Suprapubic skin (tissue), 4 donors: Measurements from ENCODE around the gene COX6B2. TPM values are rescaled to one million over a fixed set of nuclear protein-coding genes. Genes with fewer than 3 reads are reported as not detected.

Source experiments
- DNase-seq, 2 donors: peaks; one replicate each; pipeline ENCODE4 v3.0.0-alpha.2; 2019; ENCODE audit warnings: low spot score in 2 of 2
- H3K27ac ChIP-seq: fragments of 200-600 bp; sonication (generic); one replicate; pipeline ENCODE4 v1.5.1; 2019
- H3K27me3 ChIP-seq: fragments of 200-600 bp; sonication (generic); one replicate; pipeline ENCODE4 v1.5.1; 2019
- H3K36me3 ChIP-seq: fragments of 200-600 bp; sonication (generic); one replicate; pipeline ENCODE4 v1.5.1; 2019
- H3K4me1 ChIP-seq: fragments of 200-600 bp; sonication (generic); one replicate; pipeline ENCODE4 v1.5.1; 2019
- H3K4me3 ChIP-seq: fragments of 200-600 bp; sonication (generic); one replicate; pipeline ENCODE4 v1.5.1; 2019; ENCODE audit warnings: mild to moderate bottlenecking
- H3K9me3 ChIP-seq: fragments of 200-600 bp; sonication (generic); one replicate; pipeline ENCODE4 v1.5.1; 2019
- EP300 ChIP-seq: sonication (generic); formaldehyde crosslinking; IDR thresholded peaks from one replicate; pipeline ENCODE4 v1.6.1; 2017; ENCODE audit warnings: antibody characterized with exemption
- POLR2A ChIP-seq, 2 donors: fragments of 450-650 bp; IDR thresholded peaks; one replicate each; pipeline ENCODE4 v1.6.1; 2017; ENCODE audit warnings: antibody characterized with exemption in 2 of 2, mild to moderate bottlenecking in 2 of 2, moderate library complexity in 2 of 2
- POLR2AphosphoS5 ChIP-seq, 3 donors: sonication (generic); formaldehyde crosslinking; IDR thresholded peaks; one replicate each; pipeline ENCODE4 v1.6.1; 2017; ENCODE audit warnings: antibody characterized with exemption in 3 of 3
- WGBS: methylation state at CpG from one replicate; pipeline ENCODE4 v1.1.5; 2018; 5-methylcytosine and 5-hydroxymethylcytosine counted together
- total RNA-seq, 4 donors: library from RNA; depleted of rRNA; stranded (reverse); fragments of >200 nt; gene quantifications; one replicate each; pipeline ENCODE4 v1.1.0, GENCODE V29; 2016
- TF ChIP-seq, protein P1 (sequence below), 2 donors: fragments of 200-600 bp in 1 of 2; fragments of 450-650 bp in 1 of 2; sonication (generic) in 1 of 2; IDR thresholded peaks; one replicate each; pipeline ENCODE4 v1.5.1; 2016 to 2019; ENCODE audit warnings: antibody characterized with exemption in 2 of 2, mild to moderate bottlenecking in 1 of 2, moderate library complexity in 1 of 2

COX6B2 gene
- total RNA-seq, 4 donors from 2014 or later = 0.47 to 1.9 (median 1.3) TPM

DNA sequence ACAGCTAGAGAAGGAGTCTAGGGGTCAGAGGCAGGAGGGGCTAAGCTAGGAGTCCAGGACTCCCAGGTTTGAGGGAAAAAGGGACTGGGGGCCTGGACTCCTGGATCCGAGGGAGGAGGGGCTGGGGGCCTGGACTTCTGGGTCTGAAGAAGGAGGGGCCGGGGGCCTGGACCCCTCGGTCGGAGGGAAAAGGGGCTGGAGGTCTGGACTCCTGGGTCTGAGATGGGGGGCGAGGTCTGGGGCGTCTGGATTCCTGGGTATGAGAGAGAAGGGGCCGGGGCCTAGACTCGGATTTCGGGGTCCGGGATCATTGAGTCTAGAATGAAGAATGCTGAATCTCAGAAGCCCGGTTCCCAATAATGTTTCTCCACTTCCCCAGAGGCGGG lies 52.2 kb downstream of the COX6B2 start:
- no peaks in the 10 kb centered on the region for H3K9me3 ChIP-seq
- H3K4me1 ChIP-seq = peaks cover 12% of the 10 kb centered on the region
- WGBS = 69% methylated on average over 10 of the region's 12 CpGs
- no peak for DNase-seq
- TF ChIP-seq EP300 = no peak
- no peak overlapping the region for H3K4me3 ChIP-seq
- no peaks in the 10 kb centered on the region for H3K27me3 ChIP-seq
- H3K27ac ChIP-seq = no peak overlapping the region
- H3K36me3 ChIP-seq = no peaks in the 10 kb centered on the region

DNA sequence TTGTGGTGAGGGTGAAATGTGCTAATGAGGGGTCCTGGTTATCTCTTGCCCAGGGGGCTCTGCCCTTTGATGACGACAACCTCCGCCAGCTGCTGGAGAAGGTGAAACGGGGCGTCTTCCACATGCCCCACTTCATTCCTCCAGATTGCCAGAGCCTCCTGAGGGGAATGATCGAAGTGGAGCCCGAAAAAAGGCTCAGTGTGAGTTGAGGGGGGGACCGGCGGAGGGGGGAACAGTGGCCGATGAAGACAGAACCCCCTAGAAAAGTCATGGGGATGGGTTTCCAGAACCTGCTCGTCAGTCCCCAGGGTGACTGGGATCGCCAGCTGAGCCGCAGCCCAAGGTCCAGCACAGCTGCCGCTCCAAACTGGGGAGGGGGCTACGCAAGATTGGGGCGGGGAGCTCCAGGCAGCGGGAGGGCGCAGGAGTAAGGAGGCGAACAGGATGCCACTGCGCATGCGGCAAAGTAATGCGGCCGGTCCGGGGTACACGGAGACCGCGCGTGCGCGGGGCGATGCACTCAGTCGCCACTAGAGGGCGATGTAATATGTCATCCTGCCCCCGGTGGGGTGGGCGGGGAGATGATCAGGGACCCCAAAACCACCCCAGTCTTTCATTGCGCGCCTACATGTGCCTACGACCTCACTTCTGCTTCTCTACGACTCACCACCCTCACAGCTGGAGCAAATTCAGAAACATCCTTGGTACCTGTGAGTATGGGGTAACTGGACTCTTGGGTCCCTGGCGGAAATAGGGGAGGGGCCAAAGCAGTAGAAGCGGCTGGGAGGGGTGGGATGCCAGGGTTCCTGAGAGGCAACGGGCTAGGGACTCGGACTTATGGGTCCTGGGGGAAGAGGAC lies 52.8 kb downstream of the COX6B2 start:
- Histone ChIP-seq H3K9me3 (no peaks in the 10 kb centered on the region), H3K36me3 (no peaks in the 10 kb centered on the region), H3K4me1 (peaks cover 12% of the 10 kb centered on the region), H3K4me3 (peak overlapping the region; percentile 33), H3K27ac (no peak overlapping the region), H3K27me3 (no peaks in the 10 kb centered on the region)
- TF ChIP-seq POLR2A (IDR thresholded peaks at IDR 0.05) (no peak), EP300 (no peak), POLR2AphosphoS5 (IDR thresholded peaks at IDR 0.05) (no peak)
- TF ChIP-seq, protein P1, sequence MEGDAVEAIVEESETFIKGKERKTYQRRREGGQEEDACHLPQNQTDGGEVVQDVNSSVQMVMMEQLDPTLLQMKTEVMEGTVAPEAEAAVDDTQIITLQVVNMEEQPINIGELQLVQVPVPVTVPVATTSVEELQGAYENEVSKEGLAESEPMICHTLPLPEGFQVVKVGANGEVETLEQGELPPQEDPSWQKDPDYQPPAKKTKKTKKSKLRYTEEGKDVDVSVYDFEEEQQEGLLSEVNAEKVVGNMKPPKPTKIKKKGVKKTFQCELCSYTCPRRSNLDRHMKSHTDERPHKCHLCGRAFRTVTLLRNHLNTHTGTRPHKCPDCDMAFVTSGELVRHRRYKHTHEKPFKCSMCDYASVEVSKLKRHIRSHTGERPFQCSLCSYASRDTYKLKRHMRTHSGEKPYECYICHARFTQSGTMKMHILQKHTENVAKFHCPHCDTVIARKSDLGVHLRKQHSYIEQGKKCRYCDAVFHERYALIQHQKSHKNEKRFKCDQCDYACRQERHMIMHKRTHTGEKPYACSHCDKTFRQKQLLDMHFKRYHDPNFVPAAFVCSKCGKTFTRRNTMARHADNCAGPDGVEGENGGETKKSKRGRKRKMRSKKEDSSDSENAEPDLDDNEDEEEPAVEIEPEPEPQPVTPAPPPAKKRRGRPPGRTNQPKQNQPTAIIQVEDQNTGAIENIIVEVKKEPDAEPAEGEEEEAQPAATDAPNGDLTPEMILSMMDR (IDR thresholded peaks at IDR 0.05) = peak; percentile 74 to 98
- peak; percentile 91 to 92 for DNase-seq
- 25% methylated on average over 23 of the region's 42 CpGs for whole genome bisulfite sequencing

DNA sequence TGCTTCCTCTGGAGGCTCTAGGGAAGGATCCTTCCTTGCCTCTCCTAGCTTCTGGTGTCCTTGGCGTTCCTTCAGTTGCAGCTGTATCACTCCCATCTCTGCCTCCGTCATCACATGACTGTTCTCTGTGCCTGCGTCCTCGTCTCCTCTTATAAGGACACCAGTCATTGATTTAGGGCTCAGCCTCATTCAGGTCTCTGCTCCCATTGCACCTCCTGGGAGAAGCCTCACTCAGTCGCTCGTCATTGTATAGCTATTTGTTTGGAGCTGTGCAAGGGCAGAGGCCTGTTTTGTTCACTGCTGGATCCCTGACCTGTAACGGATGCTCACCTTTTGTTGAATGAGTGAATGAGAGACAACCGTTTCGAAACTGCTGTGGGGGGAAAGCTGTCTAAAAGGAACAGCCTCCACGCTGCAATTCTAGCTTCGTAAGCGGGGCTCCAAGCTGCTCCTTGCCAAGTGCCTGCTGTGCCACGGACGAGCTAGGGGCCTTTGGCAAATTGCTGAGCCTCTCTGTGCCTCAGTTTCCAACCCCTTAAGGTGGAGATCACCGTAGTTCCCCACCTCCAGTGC lies 53.5 kb downstream of the COX6B2 start:
- Histone ChIP-seq H3K27me3 (no peaks in the 10 kb centered on the region), H3K4me3 (no peak overlapping the region), H3K36me3 (no peaks in the 10 kb centered on the region), H3K4me1 (peaks cover 12% of the 10 kb centered on the region), H3K27ac (no peak overlapping the region), H3K9me3 (no peaks in the 10 kb centered on the region)
- DNase-seq = no peak
- TF ChIP-seq EP300 (no peak), POLR2A (IDR thresholded peaks at IDR 0.05) (no peak), POLR2AphosphoS5 (IDR thresholded peaks at IDR 0.05) (no peak)
- TF ChIP-seq, protein P1 (IDR thresholded peaks at IDR 0.05) = no peak
- WGBS = 67% methylated on average over 15 of the region's 15 CpGs

DNA sequence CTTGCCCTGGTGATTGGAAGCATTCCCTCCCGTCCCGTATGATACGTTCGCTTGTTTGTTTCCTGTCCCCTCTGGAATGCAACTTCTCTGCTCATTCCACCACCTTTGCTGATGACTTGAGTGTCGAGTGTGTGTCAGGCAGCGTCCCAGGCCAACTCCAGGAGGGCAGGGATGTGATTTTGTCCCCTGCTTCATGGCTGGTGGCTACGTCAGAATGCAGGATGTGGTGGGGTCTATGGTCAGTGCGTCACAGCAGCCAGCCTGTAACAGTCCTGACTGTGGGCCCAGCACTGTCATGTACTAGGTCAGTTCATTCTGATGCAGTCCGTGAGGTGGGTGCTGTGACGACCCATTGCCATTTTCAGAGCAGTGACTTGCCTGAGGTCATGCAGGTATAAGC lies 54.5 kb downstream of the COX6B2 start:
- no peak for TF ChIP-seq POLR2AphosphoS5 (IDR thresholded peaks at IDR 0.05)
- TF ChIP-seq, protein P1 (IDR thresholded peaks at IDR 0.05) = no peak
- Histone ChIP-seq H3K36me3 (no peaks in the 10 kb centered on the region), H3K4me1 (peaks cover 12% of the 10 kb centered on the region), H3K9me3 (no peaks in the 10 kb centered on the region), H3K4me3 (no peak overlapping the region), H3K27me3 (no peaks in the 10 kb centered on the region), H3K27ac (no peak overlapping the region)
- no peak for DNase-seq
- 95% methylated on average over 9 of the region's 10 CpGs for WGBS

Other genes starting within 250 kb of the COX6B2 start
- gene PPP1R12C, start 237.1 kb downstream of the COX6B2 start, total RNA-seq = 100 to 1,000 TPM in 1 of 4 donors, 10 to 100 TPM in 3; 51.7 to 126 (median 78.7) TPM
- gene TNNT1, start 205.5 kb downstream of the COX6B2 start, total RNA-seq = 10 to 100 TPM; 13.6 to 46.7 (median 19.6) TPM
- 1 to 10 TPM; 1.7 to 4.7 (median 3.2) TPM for gene TNNI3, start 197.0 kb downstream of the COX6B2 start, total RNA-seq
- 10 to 100 TPM in 1 of 4 donors, 1 to 10 TPM in 1, under 1 TPM in 2; 0.48 to 10.6 (median 3.1) TPM for gene DNAAF3, start 188.1 kb downstream of the COX6B2 start, total RNA-seq
- 1 to 10 TPM in 3 of 4 donors, not detected in 1; 1.1 to 7.8 (median 6.8) TPM for gene SYT5, start 174.4 kb downstream of the COX6B2 start, total RNA-seq
- 1 to 10 TPM in 2 of 4 donors, under 1 TPM in 1, not detected in 1; 0.34 to 1.4 (median 1.1) TPM for gene PTPRH, start 145.2 kb downstream of the COX6B2 start, total RNA-seq
- gene TMEM86B, start 126.0 kb downstream of the COX6B2 start, total RNA-seq = 1 to 10 TPM; 2.0 to 9.4 (median 4.2) TPM
- gene PPP6R1, start 95.7 kb downstream of the COX6B2 start, total RNA-seq = 10 to 100 TPM; 49.0 to 56.2 (median 51.3) TPM
- 10 to 100 TPM; 17.9 to 46.7 (median 36.7) TPM for gene HSPBP1, start 74.6 kb downstream of the COX6B2 start, total RNA-seq
- 1 to 10 TPM in 3 of 4 donors, under 1 TPM in 1; 0.68 to 2.3 (median 1.6) TPM for gene BRSK1, start 70.7 kb downstream of the COX6B2 start, total RNA-seq
- not detected for gene TMEM150B, start 29.4 kb downstream of the COX6B2 start, total RNA-seq
- gene KMT5C, start 14.8 kb downstream of the COX6B2 start, total RNA-seq = 10 to 100 TPM; 17.3 to 61.8 (median 39.1) TPM
- gene GARIN5B, start 8.5 kb upstream of the COX6B2 start, total RNA-seq = not detected
- 1 to 10 TPM in 3 of 4 donors, under 1 TPM in 1; 0.97 to 1.7 (median 1.2) TPM for gene IL11, start 15.7 kb upstream of the COX6B2 start, total RNA-seq
- gene TMEM190, start 22.1 kb upstream of the COX6B2 start, total RNA-seq = not detected
- gene TMEM238, start 29.6 kb upstream of the COX6B2 start, total RNA-seq = 10 to 100 TPM in 3 of 4 donors, 1 to 10 TPM in 1; 6.3 to 37.1 (median 29.3) TPM
- 100 to 1,000 TPM; 605 to 767 (median 714) TPM for gene RPL28, start 31.2 kb upstream of the COX6B2 start, total RNA-seq
- gene UBE2S, start 53.1 kb upstream of the COX6B2 start, total RNA-seq = 10 to 100 TPM in 2 of 4 donors, 1 to 10 TPM in 2; 7.4 to 17.0 (median 12.2) TPM
- gene SHISA7, start 88.6 kb upstream of the COX6B2 start, total RNA-seq = under 1 TPM in 2 of 4 donors, not detected in 2; 0.08 to 0.26 TPM
- 10 to 100 TPM; 44.7 to 97.2 (median 87.5) TPM for gene ISOC2, start 106.9 kb upstream of the COX6B2 start, total RNA-seq
- not detected for gene C19orf85, start 110.0 kb upstream of the COX6B2 start, total RNA-seq
- 10 to 100 TPM; 17.3 to 22.9 (median 19.8) TPM for gene ZNF628, start 121.9 kb upstream of the COX6B2 start, total RNA-seq
- gene NAT14, start 130.5 kb upstream of the COX6B2 start, total RNA-seq = 1 to 10 TPM; 2.4 to 4.8 (median 4.0) TPM
- gene SSC5D, start 133.7 kb upstream of the COX6B2 start, total RNA-seq = 1 to 10 TPM in 2 of 4 donors, under 1 TPM in 2; 0.57 to 2.1 (median 1.0) TPM
- not detected for gene SBK2, start 182.4 kb upstream of the COX6B2 start, total RNA-seq
- gene SBK3, start 190.8 kb upstream of the COX6B2 start, total RNA-seq = not detected
- gene ZNF579, start 226.1 kb upstream of the COX6B2 start, total RNA-seq = 1 to 10 TPM; 1.8 to 3.1 (median 2.8) TPM
- gene FIZ1, start 244.8 kb upstream of the COX6B2 start, total RNA-seq = 1 to 10 TPM; 7.6 to 9.2 (median 8.5) TPM
- gene ZNF524, start 245.6 kb upstream of the COX6B2 start, total RNA-seq = 10 to 100 TPM; 29.4 to 49.9 (median 47.0) TPM